HG03139 (cell line): ENCODE measurements around the gene MYG1.

Experiments
- ATAC-seq: cut with Tn5 transposase; IDR thresholded peaks from one replicate; pipeline ENCODE4 v1.9.1; 2021; ENCODE audit not compliant: unreplicated experiment

Gene MYG1

DNA sequence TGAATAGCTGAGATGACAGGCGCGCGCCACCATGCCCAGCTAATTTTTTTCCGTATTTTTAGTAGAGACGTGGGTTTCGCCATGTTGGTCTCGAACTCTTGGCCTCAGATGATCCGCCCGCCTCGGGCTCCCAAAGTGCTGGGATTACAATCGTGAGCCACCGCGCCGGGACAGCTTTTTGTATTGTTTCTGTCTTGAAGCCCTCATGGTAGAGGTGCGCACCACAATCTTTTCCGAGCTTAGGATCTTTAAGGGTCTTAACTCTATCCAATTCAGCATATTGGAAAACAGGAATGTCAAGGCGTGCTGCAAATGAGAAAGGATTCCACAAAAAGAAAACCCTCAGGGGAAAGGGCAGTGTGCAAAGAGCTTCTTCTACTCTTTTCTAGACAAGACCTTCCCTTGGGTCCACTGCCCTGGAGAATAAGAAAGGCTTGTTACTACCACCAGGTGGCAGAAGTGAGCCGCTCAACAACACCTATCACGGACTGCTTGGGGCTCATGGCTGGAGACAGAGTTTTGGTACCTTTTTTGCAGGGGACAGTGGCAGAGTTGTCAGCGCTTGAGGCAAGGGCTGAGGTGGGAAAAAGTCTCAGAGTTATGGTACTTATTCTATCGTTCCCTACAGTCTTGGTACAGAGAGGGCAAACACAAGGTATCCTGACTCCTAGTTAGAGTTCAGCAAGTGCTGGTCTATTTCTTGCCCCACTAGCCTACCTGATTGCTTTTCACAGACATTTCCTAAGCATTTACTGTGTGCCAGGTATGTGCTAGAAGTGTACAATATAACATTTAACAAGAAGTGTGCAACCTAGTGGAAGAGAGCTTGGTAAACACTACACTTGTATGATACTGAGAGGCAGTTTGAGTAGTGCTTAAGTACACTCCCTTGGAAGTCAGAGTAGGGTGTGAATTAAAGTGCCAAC is 53.1 kb downstream of the MYG1 start:
- no peak for ATAC-seq

DNA sequence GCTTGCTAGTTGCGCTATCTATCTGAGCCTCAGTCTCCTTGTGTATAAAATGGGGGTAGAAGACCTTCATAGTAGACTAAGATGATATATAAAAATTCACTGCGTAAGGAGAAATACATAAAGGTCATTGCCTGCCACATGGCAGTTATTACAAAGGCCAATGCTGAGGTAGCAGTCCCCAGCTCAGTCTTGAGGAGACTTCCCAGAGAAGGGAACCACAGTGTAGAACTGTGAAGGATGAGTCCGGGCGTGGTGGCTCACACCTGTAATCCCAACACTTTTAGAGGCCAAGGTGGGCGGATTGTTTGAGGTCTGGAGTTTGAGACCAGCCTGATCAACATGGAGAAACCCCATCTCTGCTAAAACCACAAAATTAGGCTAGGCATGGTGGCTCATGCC is 53.8 kb downstream of the MYG1 start:
- no peak for ATAC-seq

DNA sequence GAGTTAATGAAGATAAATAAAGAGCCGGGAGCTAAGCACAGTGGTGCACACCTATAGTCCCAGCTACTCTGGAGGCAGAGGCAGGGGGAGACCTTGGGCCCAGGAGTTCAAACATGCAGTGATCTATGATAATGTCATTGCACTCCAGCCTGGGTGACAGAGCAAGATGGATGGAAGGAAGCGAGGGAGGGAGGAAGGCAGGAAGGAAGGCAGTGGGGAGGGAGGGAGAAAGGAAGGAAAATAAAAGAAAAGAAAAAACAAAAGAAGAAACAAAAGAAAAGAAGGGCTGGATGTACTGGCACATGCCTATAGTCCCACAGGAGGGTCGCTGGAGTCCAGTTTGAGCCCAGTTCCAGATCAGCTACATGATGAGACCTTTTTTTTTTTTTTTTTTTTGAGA is 55.6 kb downstream of the MYG1 start:
- ATAC-seq = no peak
